ENCODE measurements around the gene MS4A5. TPM values are rescaled to one million over a fixed set of nuclear protein-coding genes. Genes with fewer than 3 reads are reported as not detected.
A peak's percentile ranks its signal among the peaks of the same experiment; 100 is the strongest.

The MS4A5 gene
- total RNA-seq, 1 experiment from 2014 or later, result not detected

DNA sequence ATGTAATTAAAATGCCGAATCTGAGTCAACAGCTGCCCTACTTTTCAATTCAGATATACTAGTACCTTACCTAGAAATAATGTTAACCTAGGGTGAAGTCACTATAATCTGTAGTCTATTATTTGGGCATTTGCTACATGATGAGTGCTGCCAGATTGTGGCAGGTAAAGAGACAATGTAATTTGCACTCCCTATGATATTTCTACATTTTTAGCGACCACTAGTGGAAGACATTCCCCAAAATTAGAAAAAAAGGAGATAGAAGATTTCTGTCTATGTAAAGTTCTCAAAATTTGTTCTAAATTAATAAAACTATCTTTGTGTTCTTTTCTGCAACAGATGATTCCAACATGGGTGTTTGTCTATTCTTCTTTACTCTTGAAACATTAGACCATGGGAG is 40.4 kb downstream of the MS4A5 start:
- no peak overlapping the region for H3K4me3 Mint-ChIP-seq (ENCODE audit: unreplicated experiment)
- TF ChIP-seq, protein P1, sequence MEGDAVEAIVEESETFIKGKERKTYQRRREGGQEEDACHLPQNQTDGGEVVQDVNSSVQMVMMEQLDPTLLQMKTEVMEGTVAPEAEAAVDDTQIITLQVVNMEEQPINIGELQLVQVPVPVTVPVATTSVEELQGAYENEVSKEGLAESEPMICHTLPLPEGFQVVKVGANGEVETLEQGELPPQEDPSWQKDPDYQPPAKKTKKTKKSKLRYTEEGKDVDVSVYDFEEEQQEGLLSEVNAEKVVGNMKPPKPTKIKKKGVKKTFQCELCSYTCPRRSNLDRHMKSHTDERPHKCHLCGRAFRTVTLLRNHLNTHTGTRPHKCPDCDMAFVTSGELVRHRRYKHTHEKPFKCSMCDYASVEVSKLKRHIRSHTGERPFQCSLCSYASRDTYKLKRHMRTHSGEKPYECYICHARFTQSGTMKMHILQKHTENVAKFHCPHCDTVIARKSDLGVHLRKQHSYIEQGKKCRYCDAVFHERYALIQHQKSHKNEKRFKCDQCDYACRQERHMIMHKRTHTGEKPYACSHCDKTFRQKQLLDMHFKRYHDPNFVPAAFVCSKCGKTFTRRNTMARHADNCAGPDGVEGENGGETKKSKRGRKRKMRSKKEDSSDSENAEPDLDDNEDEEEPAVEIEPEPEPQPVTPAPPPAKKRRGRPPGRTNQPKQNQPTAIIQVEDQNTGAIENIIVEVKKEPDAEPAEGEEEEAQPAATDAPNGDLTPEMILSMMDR (IDR thresholded peaks at IDR 0.05; ENCODE audit: unreplicated experiment), result no peak
- H3K27ac Mint-ChIP-seq (ENCODE audit: low read depth, unreplicated experiment), result no peak overlapping the region
- no peaks in the 10 kb centered on the region for H3K4me1 Mint-ChIP-seq (ENCODE audit: insufficient read depth, unreplicated experiment)
- POLR2A ChIA-PET, result no interaction called here
- DNase-seq (ENCODE audit: unreplicated experiment), result peak; percentile 4
- H3K9me3 Mint-ChIP-seq (ENCODE audit: unreplicated experiment), result no peaks in the 10 kb centered on the region
- CTCF ChIA-PET, result no interaction called here
- intact Hi-C loops (cut with micrococcal nuclease), result no loop called here
- peaks cover 22% of the 10 kb centered on the region for H3K27me3 Mint-ChIP-seq (ENCODE audit: insufficient read depth, unreplicated experiment)
- no TSS peak for BruUV-seq (replicated peaks)
- no peaks in the 10 kb centered on the region for H3K36me3 Mint-ChIP-seq (ENCODE audit: insufficient read depth, unreplicated experiment)

DNA sequence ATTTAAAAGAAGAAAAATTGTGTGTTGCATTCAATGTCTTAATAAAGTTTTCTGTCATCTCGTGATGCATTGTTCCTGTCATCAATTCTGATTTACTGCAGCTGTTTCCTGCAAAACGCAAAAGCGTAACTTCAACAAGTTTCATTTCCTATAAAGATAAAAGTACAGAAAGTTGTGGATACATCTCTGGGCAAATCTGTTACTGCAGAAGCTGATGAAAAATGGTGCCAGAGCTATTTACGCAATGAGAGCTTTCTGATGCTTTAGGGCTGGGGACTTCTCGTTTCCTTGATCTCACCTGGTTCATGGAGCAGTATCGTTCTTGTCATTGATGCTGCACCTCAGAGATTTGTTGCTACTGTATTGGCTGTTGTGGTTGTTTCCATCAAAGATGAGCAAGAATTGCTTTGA is 47.7 kb downstream of the MS4A5 start:
- no TSS peak for BruUV-seq (replicated peaks)
- TF ChIP-seq, protein P1 (IDR thresholded peaks at IDR 0.05; ENCODE audit: unreplicated experiment), result no peak
- CTCF ChIA-PET, result interaction anchor here (0.6 kb wide), 1 partner anchor 79 kb away, joined by 4 read pairs; no protein-coding TSS in a partner anchor
- POLR2A ChIA-PET, result no interaction called here
- H3K27me3 Mint-ChIP-seq (ENCODE audit: insufficient read depth, unreplicated experiment), result peaks cover 28% of the 10 kb centered on the region
- DNase-seq (ENCODE audit: unreplicated experiment), result no peak
- no peak overlapping the region for H3K27ac Mint-ChIP-seq (ENCODE audit: low read depth, unreplicated experiment)
- H3K4me1 Mint-ChIP-seq (ENCODE audit: insufficient read depth, unreplicated experiment), result no peaks in the 10 kb centered on the region
- H3K4me3 Mint-ChIP-seq (ENCODE audit: unreplicated experiment), result no peak overlapping the region
- no peaks in the 10 kb centered on the region for H3K36me3 Mint-ChIP-seq (ENCODE audit: insufficient read depth, unreplicated experiment)
- intact Hi-C loops (cut with micrococcal nuclease), result no loop called here
- H3K9me3 Mint-ChIP-seq (ENCODE audit: unreplicated experiment), result no peaks in the 10 kb centered on the region

DNA sequence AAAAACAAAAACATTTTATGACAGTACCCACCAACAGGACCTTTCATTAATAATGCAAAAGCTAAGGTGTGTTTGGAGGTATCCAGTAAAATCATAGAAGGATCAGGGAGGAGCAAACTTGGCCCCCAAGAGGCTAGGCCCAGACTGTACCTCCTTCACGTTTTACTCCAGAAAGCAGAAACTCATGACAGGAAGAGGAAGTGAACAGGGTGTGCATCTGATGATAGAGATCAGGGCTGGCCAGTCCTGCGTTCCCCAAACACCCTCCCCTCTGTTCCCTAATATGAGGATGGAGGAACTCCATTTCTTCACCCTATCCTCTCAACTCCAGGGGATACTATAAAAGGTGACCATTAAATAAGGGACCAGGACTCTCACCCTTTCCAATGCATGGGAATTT is 53.0 kb downstream of the MS4A5 start:
- no peak overlapping the region for H3K4me3 Mint-ChIP-seq (ENCODE audit: unreplicated experiment)
- no peaks in the 10 kb centered on the region for H3K9me3 Mint-ChIP-seq (ENCODE audit: unreplicated experiment)
- DNase-seq (ENCODE audit: unreplicated experiment), result no peak
- H3K27ac Mint-ChIP-seq (ENCODE audit: low read depth, unreplicated experiment), result no peak overlapping the region
- CTCF ChIA-PET, result no interaction called here
- intact Hi-C loops (cut with micrococcal nuclease), result no loop called here
- TF ChIP-seq, protein P1 (IDR thresholded peaks at IDR 0.05; ENCODE audit: unreplicated experiment), result no peak
- POLR2A ChIA-PET, result no interaction called here
- H3K4me1 Mint-ChIP-seq (ENCODE audit: insufficient read depth, unreplicated experiment), result no peaks in the 10 kb centered on the region
- no peaks in the 10 kb centered on the region for H3K36me3 Mint-ChIP-seq (ENCODE audit: insufficient read depth, unreplicated experiment)
- BruUV-seq (replicated peaks), result no TSS peak
- peaks cover 16% of the 10 kb centered on the region for H3K27me3 Mint-ChIP-seq (ENCODE audit: insufficient read depth, unreplicated experiment)

DNA sequence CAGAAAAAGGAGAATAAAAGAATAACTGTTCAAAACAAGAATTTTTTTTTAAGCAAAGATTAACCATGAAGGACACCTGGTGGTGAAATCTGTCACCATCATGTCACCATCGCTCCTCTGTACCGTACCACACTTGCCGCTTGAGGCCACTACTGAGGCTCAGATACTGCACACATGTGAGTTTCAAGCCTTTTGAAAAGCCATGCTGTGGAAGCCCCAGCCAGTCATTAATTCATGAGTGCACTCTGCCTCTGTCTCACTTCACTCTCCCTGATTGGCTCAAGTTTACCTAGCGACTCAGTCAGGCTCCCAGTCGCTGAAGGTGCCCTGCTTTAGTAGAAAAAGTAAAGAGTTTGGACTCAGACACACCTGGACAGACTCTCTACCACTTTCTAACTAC is 56.6 kb downstream of the MS4A5 start:
- H3K36me3 Mint-ChIP-seq (ENCODE audit: insufficient read depth, unreplicated experiment), result no peaks in the 10 kb centered on the region
- intact Hi-C loops (cut with micrococcal nuclease), result loop anchor here (5.0 kb wide), 1 partner anchor 124 kb away; no protein-coding TSS in a partner anchor
- DNase-seq (ENCODE audit: unreplicated experiment), result peak; percentile 5
- H3K27ac Mint-ChIP-seq (ENCODE audit: low read depth, unreplicated experiment), result no peak overlapping the region
- H3K27me3 Mint-ChIP-seq (ENCODE audit: insufficient read depth, unreplicated experiment), result no peaks in the 10 kb centered on the region
- BruUV-seq (replicated peaks), result no TSS peak
- no peak overlapping the region for H3K4me3 Mint-ChIP-seq (ENCODE audit: unreplicated experiment)
- no peaks in the 10 kb centered on the region for H3K4me1 Mint-ChIP-seq (ENCODE audit: insufficient read depth, unreplicated experiment)
- no peaks in the 10 kb centered on the region for H3K9me3 Mint-ChIP-seq (ENCODE audit: unreplicated experiment)
- TF ChIP-seq, protein P1 (IDR thresholded peaks at IDR 0.05; ENCODE audit: unreplicated experiment), result no peak
- ChIA-PET CTCF (interaction anchor here (0.6 kb wide), 1 partner anchor 578 kb away, joined by 3 read pairs; no protein-coding TSS in a partner anchor), POLR2A (interaction anchor here (0.6 kb wide), 1 partner anchor 18 kb away, joined by 3 read pairs; no protein-coding TSS in a partner anchor)

Data from MCF 10A (cell line).